HepG2 (cell line): ENCODE results near the gene NPBWR2. TPM values are rescaled to one million over a fixed set of nuclear protein-coding genes. Genes with fewer than 3 reads are reported as not detected.

ENCODE experiments used
- AGO1 ChIP-seq: fragments of 200-400 bp; formaldehyde crosslinking; IDR thresholded peaks from 2 replicates; pipeline ENCODE4 v1.6.1; 2017; ENCODE audit warnings: mild to moderate bottlenecking, low read depth, low read length, moderate library complexity; ENCODE audit not compliant: poor library complexity, severe bottlenecking
- CEBPB ChIP-seq: IDR thresholded peaks from 2 replicates; pipeline ENCODE4 v1.6.1; 2011; ENCODE audit warnings: low read depth, low read length, improper control_type of control experiment, borderline replicate concordance
- GTF2F1 ChIP-seq: fragments of 150-350 bp; IDR thresholded peaks from 2 replicates; pipeline ENCODE4 v1.6.1; 2014; ENCODE audit warnings: low read length
- HMGXB3 ChIP-seq: sonication (generic); formaldehyde crosslinking; IDR thresholded peaks from 2 replicates; pipeline ENCODE4 v1.4.0; 2020; ENCODE audit warnings: missing genetic modification reagents, borderline replicate concordance
- KAT8 ChIP-seq: IDR thresholded peaks from 2 replicates; pipeline ENCODE4 v1.6.1; 2016; ENCODE audit warnings: missing genetic modification reagents, missing compliant biosample characterization
- KMT2A ChIP-seq: sonication (generic); formaldehyde crosslinking; IDR thresholded peaks from 2 replicates; pipeline ENCODE4 v1.4.0; 2020; ENCODE audit warnings: missing genetic modification reagents
- SETDB1 ChIP-seq: sonication (generic); formaldehyde crosslinking; IDR thresholded peaks from 2 replicates; pipeline ENCODE4 v1.5.1; 2020; ENCODE audit warnings: missing genetic modification reagents, mild to moderate bottlenecking, borderline replicate concordance
- SRSF1 ChIP-seq: fragments of 200-400 bp; formaldehyde crosslinking; optimal IDR thresholded peaks from 2 replicates; pipeline ENCODE3; 2017; ENCODE audit warnings: mild to moderate bottlenecking, low read depth, low read length, moderate library complexity
- ZBTB38 ChIP-seq: sonication (generic); formaldehyde crosslinking; IDR thresholded peaks from 2 replicates; pipeline ENCODE4 v1.5.1; 2020; ENCODE audit warnings: mild to moderate bottlenecking, missing genetic modification reagents
- ZFP36 ChIP-seq: fragments of 150-350 bp; IDR thresholded peaks from 2 replicates; pipeline ENCODE4 v1.6.1; 2018; ENCODE audit warnings: borderline replicate concordance, low read length, low read depth; ENCODE audit not compliant: partially characterized antibody
- ZNF484 ChIP-seq: sonication (generic); formaldehyde crosslinking; IDR thresholded peaks from 2 replicates; pipeline ENCODE4 v1.5.1; 2020; ENCODE audit warnings: mild to moderate bottlenecking, low read depth, missing genetic modification reagents, borderline replicate concordance
- ZNF580 ChIP-seq: IDR thresholded peaks from 2 replicates; pipeline ENCODE4 v1.6.1; 2016; ENCODE audit warnings: low read depth, borderline replicate concordance
- ZNF724P ChIP-seq: sonication (generic); formaldehyde crosslinking; IDR thresholded peaks from 2 replicates; pipeline ENCODE4 v1.8.0; 2022; ENCODE audit warnings: missing genetic modification reagents, borderline replicate concordance
- polyA plus RNA-seq, 8 experiments: library from polyadenylated mRNA; depleted of rRNA in 3 of 8; stranded (reverse) in 7 of 8; unstranded in 1 of 8; fragments of >200 nt; fragmentation: Illumina TruSeq in 4 of 8; extraction: Trizol in 4 of 8; gene quantifications; 2 replicates each; pipeline versions ENCODE4 v1.2.1 to v1.2.3, GENCODE V29; 2011 to 2016; ENCODE audit warnings: low read depth in 4 of 8, missing spikeins in 1 of 8, mixed read lengths in 1 of 8; ENCODE audit not compliant: insufficient read depth in 1 of 8
- total RNA-seq, 5 experiments: library from RNA; depleted of rRNA; stranded (reverse); fragments of >200 nt; fragmentation: Illumina TruSeq; extraction: Trizol; gene quantifications; 2 replicates each; pipeline ENCODE4 v1.2.3, GENCODE V29; 2016; ENCODE audit warnings: low read depth in 1 of 5
- TF ChIP-seq, protein P1 (sequence below): sonication (generic); formaldehyde crosslinking; IDR thresholded peaks from 2 replicates; pipeline ENCODE4 v1.4.0; 2020; ENCODE audit warnings: missing genetic modification reagents, borderline replicate concordance
- TF ChIP-seq, protein P2 (sequence below): sonication (generic); formaldehyde crosslinking; IDR thresholded peaks from 2 replicates; pipeline ENCODE4 v1.8.1; 2023; ENCODE audit warnings: mild to moderate bottlenecking, moderate library complexity, missing genetic modification reagents
- TF ChIP-seq, protein P3 (sequence below): IDR thresholded peaks from 2 replicates; pipeline ENCODE4 v1.6.1; 2018; ENCODE audit warnings: missing genetic modification reagents, mild to moderate bottlenecking, missing compliant biosample characterization

NPBWR2 gene
- total and polyA plus RNA-seq, 2 of the 13 experiments (the other 11 are each of a cell fraction or from before 2014, with no cell fraction given) = not detected

DNA sequence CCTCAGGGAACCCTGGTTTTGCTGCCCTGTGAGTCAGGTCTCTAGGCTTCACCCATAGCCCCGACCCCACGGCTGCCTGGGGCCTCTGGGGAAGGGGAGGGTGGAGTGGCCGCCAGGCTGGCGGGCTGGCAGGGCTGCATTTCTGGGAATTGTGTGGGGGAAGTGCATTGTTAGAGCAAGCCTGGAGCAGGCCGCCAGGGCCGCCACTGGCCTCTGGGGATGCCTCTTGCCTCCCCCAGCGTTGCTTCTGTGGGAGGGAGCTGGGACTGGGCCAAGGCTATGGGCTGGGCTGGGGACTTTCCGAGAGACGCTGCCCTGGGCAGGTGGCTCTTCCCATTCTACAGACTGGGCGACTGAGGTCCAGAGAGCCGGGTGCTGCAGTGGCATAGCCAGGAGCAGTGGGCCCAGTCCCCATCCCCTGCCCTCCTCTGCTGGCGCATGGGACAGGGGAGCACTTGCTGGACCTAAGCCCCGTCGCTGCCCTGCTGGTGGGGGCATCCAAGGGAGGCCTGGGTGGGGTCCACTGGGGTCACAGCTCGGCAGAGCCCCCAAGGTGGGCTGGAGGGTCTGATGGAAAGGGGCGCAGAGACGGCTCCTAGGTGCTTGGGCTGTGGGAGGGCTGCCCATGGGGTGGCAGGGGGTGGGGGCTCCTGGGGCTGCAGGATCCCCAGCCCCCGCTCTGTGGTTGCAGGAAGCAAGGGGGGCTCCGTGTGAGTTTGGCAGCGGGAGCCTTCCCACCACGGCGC, 51.3 kb downstream of the NPBWR2 start (continued):
- TF ChIP-seq, protein P1, sequence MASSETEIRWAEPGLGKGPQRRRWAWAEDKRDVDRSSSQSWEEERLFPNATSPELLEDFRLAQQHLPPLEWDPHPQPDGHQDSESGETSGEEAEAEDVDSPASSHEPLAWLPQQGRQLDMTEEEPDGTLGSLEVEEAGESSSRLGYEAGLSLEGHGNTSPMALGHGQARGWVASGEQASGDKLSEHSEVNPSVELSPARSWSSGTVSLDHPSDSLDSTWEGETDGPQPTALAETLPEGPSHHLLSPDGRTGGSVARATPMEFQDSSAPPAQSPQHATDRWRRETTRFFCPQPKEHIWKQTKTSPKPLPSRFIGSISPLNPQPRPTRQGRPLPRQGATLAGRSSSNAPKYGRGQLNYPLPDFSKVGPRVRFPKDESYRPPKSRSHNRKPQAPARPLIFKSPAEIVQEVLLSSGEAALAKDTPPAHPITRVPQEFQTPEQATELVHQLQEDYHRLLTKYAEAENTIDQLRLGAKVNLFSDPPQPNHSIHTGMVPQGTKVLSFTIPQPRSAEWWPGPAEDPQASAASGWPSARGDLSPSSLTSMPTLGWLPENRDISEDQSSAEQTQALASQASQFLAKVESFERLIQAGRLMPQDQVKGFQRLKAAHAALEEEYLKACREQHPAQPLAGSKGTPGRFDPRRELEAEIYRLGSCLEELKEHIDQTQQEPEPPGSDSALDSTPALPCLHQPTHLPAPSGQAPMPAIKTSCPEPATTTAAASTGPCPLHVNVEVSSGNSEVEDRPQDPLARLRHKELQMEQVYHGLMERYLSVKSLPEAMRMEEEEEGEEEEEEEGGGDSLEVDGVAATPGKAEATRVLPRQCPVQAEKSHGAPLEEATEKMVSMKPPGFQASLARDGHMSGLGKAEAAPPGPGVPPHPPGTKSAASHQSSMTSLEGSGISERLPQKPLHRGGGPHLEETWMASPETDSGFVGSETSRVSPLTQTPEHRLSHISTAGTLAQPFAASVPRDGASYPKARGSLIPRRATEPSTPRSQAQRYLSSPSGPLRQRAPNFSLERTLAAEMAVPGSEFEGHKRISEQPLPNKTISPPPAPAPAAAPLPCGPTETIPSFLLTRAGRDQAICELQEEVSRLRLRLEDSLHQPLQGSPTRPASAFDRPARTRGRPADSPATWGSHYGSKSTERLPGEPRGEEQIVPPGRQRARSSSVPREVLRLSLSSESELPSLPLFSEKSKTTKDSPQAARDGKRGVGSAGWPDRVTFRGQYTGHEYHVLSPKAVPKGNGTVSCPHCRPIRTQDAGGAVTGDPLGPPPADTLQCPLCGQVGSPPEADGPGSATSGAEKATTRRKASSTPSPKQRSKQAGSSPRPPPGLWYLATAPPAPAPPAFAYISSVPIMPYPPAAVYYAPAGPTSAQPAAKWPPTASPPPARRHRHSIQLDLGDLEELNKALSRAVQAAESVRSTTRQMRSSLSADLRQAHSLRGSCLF = no peak
- TF ChIP-seq KAT8 (CRISPR knock-in tag) = peak; percentile 73
- TF ChIP-seq HMGXB3 = peak; percentile 76
- TF ChIP-seq, protein P2, sequence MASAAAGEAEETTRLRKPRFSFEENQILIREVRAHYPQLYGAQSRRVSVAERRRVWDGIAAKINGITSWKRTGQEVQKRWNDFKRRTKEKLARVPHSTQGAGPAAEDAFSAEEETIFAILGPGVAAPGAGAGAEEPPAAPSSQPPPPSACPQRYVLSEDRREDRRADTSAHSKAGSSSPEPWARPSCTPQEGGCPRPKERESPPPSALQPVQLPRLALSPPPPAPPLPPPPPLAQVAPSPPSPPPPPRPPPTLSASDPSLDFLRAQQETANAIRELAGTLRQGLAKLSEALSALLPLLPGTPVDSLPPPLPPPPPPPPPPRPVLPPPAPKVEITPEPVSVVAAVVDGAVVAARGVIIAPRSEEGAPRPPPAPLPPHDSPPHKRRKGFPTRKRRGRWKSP = no peak
- TF ChIP-seq SETDB1 (CRISPR knock-in tag) = no peak
- TF ChIP-seq ZNF580 (CRISPR knock-in tag) = no peak
- TF ChIP-seq, protein P3, sequence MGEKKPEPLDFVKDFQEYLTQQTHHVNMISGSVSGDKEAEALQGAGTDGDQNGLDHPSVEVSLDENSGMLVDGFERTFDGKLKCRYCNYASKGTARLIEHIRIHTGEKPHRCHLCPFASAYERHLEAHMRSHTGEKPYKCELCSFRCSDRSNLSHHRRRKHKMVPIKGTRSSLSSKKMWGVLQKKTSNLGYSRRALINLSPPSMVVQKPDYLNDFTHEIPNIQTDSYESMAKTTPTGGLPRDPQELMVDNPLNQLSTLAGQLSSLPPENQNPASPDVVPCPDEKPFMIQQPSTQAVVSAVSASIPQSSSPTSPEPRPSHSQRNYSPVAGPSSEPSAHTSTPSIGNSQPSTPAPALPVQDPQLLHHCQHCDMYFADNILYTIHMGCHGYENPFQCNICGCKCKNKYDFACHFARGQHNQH (CRISPR knock-in tag) = peak; percentile 56; the same call in 1 of the 2 replicates
- TF ChIP-seq KMT2A (CRISPR knock-in tag) = no peak
- TF ChIP-seq CEBPB = no peak
- no peak for TF ChIP-seq GTF2F1
- no peak for TF ChIP-seq ZFP36
- TF ChIP-seq SRSF1 = peak; percentile 44
- TF ChIP-seq AGO1 = no peak
- TF ChIP-seq ZBTB38 (CRISPR knock-in tag) = no peak
- TF ChIP-seq ZNF484 (CRISPR knock-in tag) = no peak
- peak; percentile 61; the same call in 1 of the 2 replicates for TF ChIP-seq ZNF724P (CRISPR knock-in tag)
